Lower leg skin (tissue), 4 donors: ENCODE data around the gene IL22. TPM values are rescaled to one million over a fixed set of nuclear protein-coding genes. Genes with fewer than 3 reads are reported as not detected.

Source experiments
- DNase-seq, 2 donors: peaks; one replicate each; pipeline ENCODE4 v3.0.0-alpha.2; 2019; ENCODE audit warnings: low spot score in 2 of 2
- H3K4me3 ChIP-seq: fragments of 200-600 bp; sonication (generic); 2 replicates; pipeline ENCODE4 v1.5.1; 2017; ENCODE audit warnings: mild to moderate bottlenecking, low read depth; ENCODE audit not compliant: poor library complexity, severe bottlenecking
- POLR2A ChIP-seq, 2 donors: fragments of 450-650 bp; IDR thresholded peaks; one replicate each; pipeline ENCODE4 v1.6.1; 2016 to 2017; ENCODE audit warnings: antibody characterized with exemption in 2 of 2, mild to moderate bottlenecking in 1 of 2, moderate library complexity in 1 of 2
- WGBS, 2 donors: methylation state at CpG; one replicate each; pipeline ENCODE4 v1.1.5; 2018; 5-methylcytosine and 5-hydroxymethylcytosine counted together
- intact Hi-C: fragments of 100-400 bp; cut with DNase I; formaldehyde crosslinking; loops from one replicate; pipeline ENCODE4 v1.15.0; 2023; ENCODE audit warnings: low total_unique reads
- total RNA-seq, 4 donors: library from RNA; depleted of rRNA; stranded (reverse); fragments of >200 nt; gene quantifications; one replicate each; pipeline ENCODE4 v1.1.0, GENCODE V29; 2016
- TF ChIP-seq, protein P1 (sequence below), 3 donors: fragments of 450-650 bp; IDR thresholded peaks; one replicate each; pipeline ENCODE4 v1.5.1; 2016; ENCODE audit warnings: antibody characterized with exemption in 3 of 3, mild to moderate bottlenecking in 3 of 3, moderate library complexity in 2 of 3

The IL22 gene
- total RNA-seq, 4 donors from 2014 or later = not detected

- intact Hi-C loops = loop anchor here (5.0 kb wide), 1 partner anchor 82 kb away; no protein-coding TSS in a partner anchor
- WGBS, 2 donors = 42 to 57% methylated on average over 2 of the region's 2 CpGs
- no peak overlapping the region for H3K4me3 ChIP-seq
- no peak for DNase-seq
- TF ChIP-seq, protein P1, sequence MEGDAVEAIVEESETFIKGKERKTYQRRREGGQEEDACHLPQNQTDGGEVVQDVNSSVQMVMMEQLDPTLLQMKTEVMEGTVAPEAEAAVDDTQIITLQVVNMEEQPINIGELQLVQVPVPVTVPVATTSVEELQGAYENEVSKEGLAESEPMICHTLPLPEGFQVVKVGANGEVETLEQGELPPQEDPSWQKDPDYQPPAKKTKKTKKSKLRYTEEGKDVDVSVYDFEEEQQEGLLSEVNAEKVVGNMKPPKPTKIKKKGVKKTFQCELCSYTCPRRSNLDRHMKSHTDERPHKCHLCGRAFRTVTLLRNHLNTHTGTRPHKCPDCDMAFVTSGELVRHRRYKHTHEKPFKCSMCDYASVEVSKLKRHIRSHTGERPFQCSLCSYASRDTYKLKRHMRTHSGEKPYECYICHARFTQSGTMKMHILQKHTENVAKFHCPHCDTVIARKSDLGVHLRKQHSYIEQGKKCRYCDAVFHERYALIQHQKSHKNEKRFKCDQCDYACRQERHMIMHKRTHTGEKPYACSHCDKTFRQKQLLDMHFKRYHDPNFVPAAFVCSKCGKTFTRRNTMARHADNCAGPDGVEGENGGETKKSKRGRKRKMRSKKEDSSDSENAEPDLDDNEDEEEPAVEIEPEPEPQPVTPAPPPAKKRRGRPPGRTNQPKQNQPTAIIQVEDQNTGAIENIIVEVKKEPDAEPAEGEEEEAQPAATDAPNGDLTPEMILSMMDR (IDR thresholded peaks at IDR 0.05) = no peak
- TF ChIP-seq POLR2A (IDR thresholded peaks at IDR 0.05) = no peak
These were observed 23.4 kb downstream of the IL22 start for GRCh38 chr12:68229956-68230355.

DNA sequence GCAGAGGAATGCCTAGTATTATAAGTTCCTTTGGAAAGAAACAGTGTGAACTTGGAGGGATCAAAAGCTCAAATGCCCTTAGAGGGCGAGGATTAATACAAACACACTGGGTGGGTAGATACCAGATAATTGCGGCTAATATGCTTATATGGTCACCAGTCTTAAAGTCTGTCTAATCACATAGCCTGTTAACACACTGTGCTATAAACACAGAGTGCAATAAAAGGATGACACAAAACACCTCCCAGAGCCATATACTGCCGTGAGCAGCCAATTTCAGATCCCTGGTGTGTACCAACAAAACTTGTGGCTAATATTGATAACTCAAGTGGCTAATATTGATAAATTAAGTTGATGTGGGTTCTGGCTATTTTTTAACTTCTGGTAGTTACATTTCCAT lies 26.0 kb downstream of the IL22 start:
- no peak for DNase-seq
- intact Hi-C loops = loop anchor here (5.0 kb wide), 1 partner anchor 85 kb away; no protein-coding TSS in a partner anchor
- H3K4me3 ChIP-seq = no peak overlapping the region
- TF ChIP-seq, protein P1 (IDR thresholded peaks at IDR 0.05) = no peak
- TF ChIP-seq POLR2A (IDR thresholded peaks at IDR 0.05) = no peak
- WGBS, 2 donors = 54 to 63% methylated on average over 3 of the region's 3 CpGs

GRCh38 chr12:68225576-68226476 lies 27.6 kb downstream of the IL22 start, which contains the start of gene IL26:
TSS of gene IL26 (minus strand) at chr12:68225810. CDS start at chr12:68225756, 54 bp downstream.
- 69 to 81% methylated on average over 8 of the region's 8 CpGs for WGBS, 2 donors
- no peak within 1 kb of the TSS for H3K4me3 ChIP-seq
- intact Hi-C loops = loop anchor here (5.0 kb wide), 1 partner anchor 86 kb away; no protein-coding TSS in a partner anchor
- TF ChIP-seq, protein P1 (IDR thresholded peaks at IDR 0.05) = no peak
- no peak for TF ChIP-seq POLR2A (IDR thresholded peaks at IDR 0.05)
- no peak for DNase-seq

DNA sequence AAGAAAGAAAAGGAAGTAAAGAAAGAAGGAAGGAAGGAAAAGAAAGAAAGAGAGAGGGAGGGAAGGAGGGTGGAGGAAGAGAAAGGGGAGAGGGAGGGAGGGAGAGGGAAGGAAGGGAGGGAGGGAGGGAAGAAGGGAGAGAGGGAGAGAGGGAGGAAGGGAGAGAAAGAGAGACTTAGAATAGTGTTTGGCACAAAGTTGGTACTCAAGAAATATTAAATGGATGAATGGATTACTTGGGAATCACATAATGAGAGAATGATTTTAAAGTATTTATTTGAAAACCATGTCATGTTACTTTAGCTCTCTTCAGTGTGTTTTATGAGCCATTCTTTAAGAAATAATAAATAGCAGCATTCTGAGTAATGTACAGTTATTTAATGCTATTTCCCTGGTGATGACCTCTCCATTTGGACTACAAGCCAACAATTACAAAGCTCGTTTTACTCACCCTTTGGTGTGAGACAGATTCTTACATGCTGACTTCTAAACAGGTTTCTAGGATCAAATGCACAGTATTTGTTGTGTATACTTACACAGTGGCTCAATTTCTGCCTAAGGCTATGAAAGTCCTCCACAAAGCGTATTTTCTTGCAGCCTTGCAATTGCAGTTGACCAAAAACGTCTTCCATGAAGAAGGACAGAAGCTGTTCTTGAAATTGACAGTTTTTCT lies 28.7 kb downstream of the IL22 start:
- no peak overlapping the region for H3K4me3 ChIP-seq
- WGBS, 2 donors = 61 to 63% methylated on average over 3 of the region's 3 CpGs
- no peak for DNase-seq
- intact Hi-C loops = loop anchor here (5.0 kb wide), 1 partner anchor 88 kb away; no protein-coding TSS in a partner anchor
- no peak for TF ChIP-seq POLR2A (IDR thresholded peaks at IDR 0.05)
- TF ChIP-seq, protein P1 (IDR thresholded peaks at IDR 0.05) = no peak

DNA sequence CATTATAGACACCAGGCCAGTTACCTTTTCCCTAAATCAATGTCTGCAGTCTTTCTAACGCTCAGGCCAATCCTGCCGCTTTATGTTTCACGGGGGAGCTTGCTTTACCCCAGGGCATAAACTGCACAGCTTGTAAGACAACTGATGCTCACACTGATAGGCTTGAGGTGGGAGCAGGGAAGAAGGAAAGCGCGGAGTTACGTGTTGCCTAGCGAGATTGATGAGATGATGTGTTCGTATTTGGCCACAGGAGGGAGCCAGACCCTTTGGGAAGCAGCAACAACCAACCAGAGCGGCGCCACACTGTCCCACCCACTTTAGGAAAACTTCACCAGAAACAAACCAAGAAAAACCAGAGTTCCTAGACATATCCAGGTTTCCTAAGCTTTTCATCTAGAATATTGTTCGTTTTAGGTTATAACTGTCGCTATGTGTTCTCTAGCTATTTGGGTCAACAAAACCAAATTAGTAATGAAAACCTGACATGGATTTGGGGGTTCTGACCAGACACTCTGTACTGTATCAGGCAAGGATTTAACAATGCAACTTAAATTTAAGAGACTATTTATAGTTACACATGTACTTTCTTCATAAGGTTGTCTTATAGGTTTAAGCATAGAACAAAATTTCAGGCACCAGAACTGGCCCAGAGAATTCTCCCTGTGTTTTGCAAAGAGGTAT lies 30.2 kb downstream of the IL22 start:
- DNase-seq = peak; percentile 70 to 93
- TF ChIP-seq, protein P1 (IDR thresholded peaks at IDR 0.05) = peak in 1 of 3 donors; percentile 24
- TF ChIP-seq POLR2A (IDR thresholded peaks at IDR 0.05) = no peak
- intact Hi-C loops = no loop called here
- no peak overlapping the region for H3K4me3 ChIP-seq
- WGBS, 2 donors = 4% methylated on average over 12 of the region's 12 CpGs
